ENCODE data around the gene GLOD4. TPM values are rescaled to one million over a fixed set of nuclear protein-coding genes. Genes with fewer than 3 reads are reported as not detected.
"Not testable (repeated sequence)": the region's sequence is repeated elsewhere in the genome, so short reads cannot be mapped to it uniquely, and the experiment has no call there.

The GLOD4 gene
- total RNA-seq, 6 experiments from 2014 or later = 34.6 to 66.4 (median 39.9) TPM

GRCh38 chr17:767076-767475, 15.0 kb downstream of the GLOD4 start:
- 55% methylated on average over 2 of the region's 3 CpGs for WGBS (ENCODE audit: insufficient coverage, low coverage, low lambda C conversion rate, missing lambda C conversion rate)
- Histone ChIP-seq H3K36me3 (peaks cover 5 to 47% (median 19%) of the 10 kb centered on the region in 4 donors), H3K4me3 (no peak overlapping the region), H3K9me3 (no peaks in the 10 kb centered on the region), H3K27ac (no peak overlapping the region), H3K27me3 (no peaks in the 10 kb centered on the region), H3K4me1 (no peaks in the 10 kb centered on the region)
- ATAC-seq (no peak), DNase-seq (no peak)
- intact Hi-C loops (cut with DNase I) = no loop called here
- TF ChIP-seq, protein P1, sequence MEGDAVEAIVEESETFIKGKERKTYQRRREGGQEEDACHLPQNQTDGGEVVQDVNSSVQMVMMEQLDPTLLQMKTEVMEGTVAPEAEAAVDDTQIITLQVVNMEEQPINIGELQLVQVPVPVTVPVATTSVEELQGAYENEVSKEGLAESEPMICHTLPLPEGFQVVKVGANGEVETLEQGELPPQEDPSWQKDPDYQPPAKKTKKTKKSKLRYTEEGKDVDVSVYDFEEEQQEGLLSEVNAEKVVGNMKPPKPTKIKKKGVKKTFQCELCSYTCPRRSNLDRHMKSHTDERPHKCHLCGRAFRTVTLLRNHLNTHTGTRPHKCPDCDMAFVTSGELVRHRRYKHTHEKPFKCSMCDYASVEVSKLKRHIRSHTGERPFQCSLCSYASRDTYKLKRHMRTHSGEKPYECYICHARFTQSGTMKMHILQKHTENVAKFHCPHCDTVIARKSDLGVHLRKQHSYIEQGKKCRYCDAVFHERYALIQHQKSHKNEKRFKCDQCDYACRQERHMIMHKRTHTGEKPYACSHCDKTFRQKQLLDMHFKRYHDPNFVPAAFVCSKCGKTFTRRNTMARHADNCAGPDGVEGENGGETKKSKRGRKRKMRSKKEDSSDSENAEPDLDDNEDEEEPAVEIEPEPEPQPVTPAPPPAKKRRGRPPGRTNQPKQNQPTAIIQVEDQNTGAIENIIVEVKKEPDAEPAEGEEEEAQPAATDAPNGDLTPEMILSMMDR (IDR thresholded peaks at IDR 0.05) = no peak
- TF ChIP-seq POLR2A (IDR thresholded peaks at IDR 0.05) = no peak

- Histone ChIP-seq H3K27me3 (no peaks in the 10 kb centered on the region), H3K9me3 (no peaks in the 10 kb centered on the region), H3K36me3 (peaks cover 0 to 36% (median 4%) of the 10 kb centered on the region in 4 donors), H3K4me3 (no peak overlapping the region), H3K27ac (no peak overlapping the region), H3K4me1 (no peaks in the 10 kb centered on the region)
- WGBS (ENCODE audit: insufficient coverage, low coverage, low lambda C conversion rate, missing lambda C conversion rate) = 58% methylated on average over 6 of the region's 9 CpGs
- no peak for ATAC-seq
- DNase-seq = no peak
- intact Hi-C loops (cut with DNase I) = no loop called here
- TF ChIP-seq, protein P1 (IDR thresholded peaks at IDR 0.05) = no peak
- no peak for TF ChIP-seq POLR2A (IDR thresholded peaks at IDR 0.05)
Measured at GRCh38 chr17:760371-760770, 21.7 kb downstream of the GLOD4 start.

DNA sequence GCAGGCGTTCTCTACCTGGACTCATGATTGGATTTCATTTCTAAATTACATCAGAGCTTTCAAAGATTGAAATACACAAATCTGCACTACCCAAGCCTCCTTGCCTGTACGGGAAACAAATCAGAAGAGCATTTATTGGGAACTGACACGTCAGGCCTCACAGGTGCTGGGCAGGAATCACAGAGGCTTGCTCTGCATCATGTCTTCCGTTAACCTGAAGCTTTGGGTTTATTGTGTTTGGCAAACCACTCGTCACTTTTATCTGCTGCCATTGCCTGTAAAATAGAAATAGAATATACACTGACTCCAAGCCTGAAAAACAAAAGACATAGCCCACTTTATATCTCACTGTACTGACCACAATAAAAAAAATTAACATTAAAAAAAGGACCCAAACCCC, 22.1 kb downstream of the GLOD4 start:
- ATAC-seq (no peak), DNase-seq (no peak)
- 90% methylated on average over 5 of the region's 5 CpGs for WGBS (ENCODE audit: insufficient coverage, low coverage, low lambda C conversion rate, missing lambda C conversion rate)
- no peak overlapping the region for H3K27ac ChIP-seq
- TF ChIP-seq, protein P1 (IDR thresholded peaks at IDR 0.05) = no peak
- no peak for TF ChIP-seq POLR2A (IDR thresholded peaks at IDR 0.05)
- H3K9me3 ChIP-seq = no peaks in the 10 kb centered on the region
- peaks cover 0 to 32% (median 4%) of the 10 kb centered on the region in 4 donors for H3K36me3 ChIP-seq
- no peaks in the 10 kb centered on the region for H3K4me1 ChIP-seq
- intact Hi-C loops (cut with DNase I) = no loop called here
- H3K4me3 ChIP-seq = no peak overlapping the region
- no peaks in the 10 kb centered on the region for H3K27me3 ChIP-seq

- peaks cover 0 to 20% (median 3%) of the 10 kb centered on the region in 4 donors for H3K36me3 ChIP-seq
- intact Hi-C loops (cut with DNase I); ATAC-seq; H3K9me3 ChIP-seq; H3K4me1 ChIP-seq; H3K27me3 ChIP-seq; DNase-seq; H3K27ac ChIP-seq; H3K4me3 ChIP-seq: not testable (repeated sequence)
- 80% methylated on average over 8 of the region's 15 CpGs for WGBS (ENCODE audit: insufficient coverage, low coverage, low lambda C conversion rate, missing lambda C conversion rate)
Measured at GRCh38 chr17:756010-756567, 26.0 kb downstream of the GLOD4 start.

DNA sequence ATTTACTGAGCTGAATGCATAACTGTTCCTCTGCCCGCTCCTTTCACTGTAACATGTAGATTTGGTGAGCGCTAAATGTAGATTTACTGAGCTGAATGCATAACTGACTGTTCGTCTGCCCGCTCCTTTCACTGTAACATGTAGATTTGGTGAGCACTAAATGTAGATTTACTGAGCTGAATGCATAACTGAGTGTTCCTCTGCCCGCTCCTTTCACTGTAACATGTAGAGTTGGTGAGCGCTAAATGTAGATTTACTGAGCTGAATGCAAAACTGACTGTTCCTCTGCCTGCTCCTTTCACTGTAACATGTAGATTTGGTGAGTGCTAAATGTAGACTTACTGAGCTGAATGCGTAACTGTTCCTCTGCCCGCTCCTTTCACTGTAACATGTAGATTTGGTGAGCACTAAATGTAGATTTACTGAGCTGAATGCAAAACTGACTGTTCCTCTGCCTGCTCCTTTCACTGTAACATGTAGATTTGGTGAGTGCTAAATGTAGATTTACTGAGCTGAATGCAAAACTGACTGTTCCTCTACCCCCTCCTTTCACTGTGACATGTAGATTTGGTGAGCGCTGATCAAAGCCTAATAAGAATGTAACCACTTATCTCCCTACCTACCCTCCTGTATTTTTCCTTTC, 26.6 kb downstream of the GLOD4 start:
- intact Hi-C loops (cut with DNase I); H3K4me3 ChIP-seq; H3K27ac ChIP-seq; H3K9me3 ChIP-seq; ATAC-seq; H3K27me3 ChIP-seq; DNase-seq: not testable (repeated sequence)
- Histone ChIP-seq H3K4me1 (peaks cover 0 to 10% (median 4%) of the 10 kb centered on the region in 4 donors), H3K36me3 (peaks cover 0 to 19% (median under 1%) of the 10 kb centered on the region in 4 donors)
- 76% methylated on average over 5 of the region's 9 CpGs for WGBS (ENCODE audit: insufficient coverage, low coverage, low lambda C conversion rate, missing lambda C conversion rate)
